ENCODE results near the gene LHFPL3.

GRCh38 chr7:104453190-104453589 lies 124.8 kb downstream of the LHFPL3 start:
- TF ChIP-seq, protein P1, sequence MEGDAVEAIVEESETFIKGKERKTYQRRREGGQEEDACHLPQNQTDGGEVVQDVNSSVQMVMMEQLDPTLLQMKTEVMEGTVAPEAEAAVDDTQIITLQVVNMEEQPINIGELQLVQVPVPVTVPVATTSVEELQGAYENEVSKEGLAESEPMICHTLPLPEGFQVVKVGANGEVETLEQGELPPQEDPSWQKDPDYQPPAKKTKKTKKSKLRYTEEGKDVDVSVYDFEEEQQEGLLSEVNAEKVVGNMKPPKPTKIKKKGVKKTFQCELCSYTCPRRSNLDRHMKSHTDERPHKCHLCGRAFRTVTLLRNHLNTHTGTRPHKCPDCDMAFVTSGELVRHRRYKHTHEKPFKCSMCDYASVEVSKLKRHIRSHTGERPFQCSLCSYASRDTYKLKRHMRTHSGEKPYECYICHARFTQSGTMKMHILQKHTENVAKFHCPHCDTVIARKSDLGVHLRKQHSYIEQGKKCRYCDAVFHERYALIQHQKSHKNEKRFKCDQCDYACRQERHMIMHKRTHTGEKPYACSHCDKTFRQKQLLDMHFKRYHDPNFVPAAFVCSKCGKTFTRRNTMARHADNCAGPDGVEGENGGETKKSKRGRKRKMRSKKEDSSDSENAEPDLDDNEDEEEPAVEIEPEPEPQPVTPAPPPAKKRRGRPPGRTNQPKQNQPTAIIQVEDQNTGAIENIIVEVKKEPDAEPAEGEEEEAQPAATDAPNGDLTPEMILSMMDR (CRISPR knock-in tag; IDR thresholded peaks at IDR 0.05): no peak
- TF ChIP-seq MAX (IDR thresholded peaks at IDR 0.05): no peak
